ENCODE data around the gene USP6.
A peak's percentile ranks its signal among the peaks of the same experiment; 100 is the strongest.
"Not testable (repeated sequence)": the region's sequence is repeated elsewhere in the genome, so short reads cannot be mapped to it uniquely, and the experiment has no call there.

USP6 gene

DNA sequence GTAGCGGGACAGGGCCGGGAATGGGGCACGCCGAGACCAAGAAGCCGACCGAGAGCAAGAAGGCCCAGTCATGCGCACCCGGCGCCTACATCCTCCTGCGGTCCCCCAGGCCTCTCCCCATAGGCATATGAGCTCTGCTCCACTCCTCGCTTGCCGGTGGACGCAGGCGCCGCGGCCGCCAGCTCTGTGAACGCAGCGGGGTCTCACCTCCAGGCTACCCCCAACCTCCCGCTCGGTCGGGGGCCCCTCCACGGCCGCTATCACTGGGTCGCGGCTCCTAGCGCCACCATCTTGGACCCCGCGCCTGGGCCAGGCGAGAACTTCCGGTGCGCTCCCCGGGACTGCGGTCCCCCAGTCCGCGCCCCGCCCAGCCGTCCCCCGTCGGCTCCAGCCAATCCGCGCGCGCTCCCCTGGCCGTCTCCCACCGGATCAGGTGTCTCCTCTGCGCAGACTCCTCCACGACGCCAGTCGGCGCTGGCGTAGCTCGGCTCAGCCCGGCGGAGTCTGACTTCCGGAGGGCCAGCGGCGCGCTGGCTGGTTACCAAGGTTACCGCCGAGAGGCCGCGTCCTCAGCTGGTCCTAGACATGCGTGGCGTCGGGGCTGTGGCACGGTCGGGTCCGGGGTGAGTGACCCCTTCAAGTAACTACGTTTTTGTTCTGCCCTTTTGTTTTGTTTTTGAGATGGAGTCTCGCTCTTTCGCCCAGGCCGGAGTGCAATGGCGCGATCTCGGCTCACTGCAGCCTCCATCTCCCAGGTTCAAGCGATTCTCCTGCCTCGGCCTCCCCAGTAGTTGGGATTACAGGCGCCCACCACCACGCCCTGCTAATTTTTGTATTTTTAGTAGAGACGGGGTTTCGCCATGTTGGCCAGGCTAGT lies 75.9 kb downstream of the USP6 start, which contains the start of gene ZNF594:
Gene ZNF594, minus strand, starts transcription at position 328 of the 877 bp plus-strand sequence. CDS start 7,612 bp downstream, outside the sequence.
- peak; percentile 96 for DNase-seq (ENCODE audit: low read depth)

DNA sequence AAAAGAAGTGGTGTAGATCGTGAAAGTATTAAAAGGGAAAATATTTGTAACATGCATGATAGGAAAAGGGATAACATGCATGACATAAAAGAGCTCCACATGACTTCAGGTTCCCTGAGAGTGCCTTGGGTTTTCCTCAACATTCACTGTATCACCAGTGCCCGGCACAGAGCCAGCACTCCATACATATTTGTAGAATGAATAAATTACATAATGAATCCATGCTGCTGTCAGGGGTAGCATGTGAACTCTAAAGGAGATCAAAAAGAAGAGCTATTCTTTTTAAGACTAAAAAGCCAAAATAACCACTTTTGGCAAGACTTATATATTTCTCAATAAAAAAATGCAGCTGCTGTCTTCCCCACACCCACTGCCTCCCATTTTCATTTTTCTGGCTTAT lies 78.5 kb downstream of the USP6 start:
- peak; percentile 34 for DNase-seq (ENCODE audit: low read depth)

DNA sequence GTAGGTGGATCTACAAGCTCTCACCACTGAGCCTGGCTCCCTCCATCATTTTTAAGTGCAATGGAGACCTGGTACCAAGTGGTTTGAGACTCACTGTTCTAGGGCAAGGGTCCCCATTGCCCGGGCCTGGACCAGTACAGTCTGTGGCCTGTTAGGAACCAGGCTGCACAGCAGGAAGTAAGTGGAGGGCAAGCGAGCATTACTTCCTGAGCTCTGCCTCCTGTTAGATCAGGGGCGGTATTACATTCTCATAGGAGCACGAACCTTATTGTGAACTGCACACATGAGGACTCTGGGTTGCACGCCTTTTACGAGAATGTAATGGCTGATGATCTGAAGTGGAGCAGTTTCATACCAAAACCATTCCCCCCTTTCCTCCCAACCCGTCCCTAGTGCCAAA lies 82.6 kb downstream of the USP6 start:
- no peak for DNase-seq (ENCODE audit: low read depth)

DNA sequence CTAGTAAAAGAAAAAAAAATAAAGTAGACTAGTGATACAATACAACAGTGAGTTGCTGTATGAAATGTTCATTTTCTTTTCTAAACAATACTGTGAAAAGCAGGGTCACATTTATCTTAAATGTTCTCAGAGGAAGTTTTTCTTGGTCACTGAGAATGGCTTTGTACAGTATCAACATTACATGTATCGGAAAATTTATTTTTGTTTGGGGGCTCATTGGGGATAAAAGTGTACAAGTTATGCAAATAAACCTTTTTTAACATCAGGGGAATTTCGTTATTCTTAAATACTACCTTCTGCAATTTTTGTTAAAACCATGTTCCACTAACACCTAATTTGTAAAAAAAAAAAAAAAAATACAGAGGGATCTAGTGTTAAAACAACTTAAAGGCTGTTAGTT lies 84.5 kb downstream of the USP6 start:
- no peak for DNase-seq (ENCODE audit: low read depth)

DNA sequence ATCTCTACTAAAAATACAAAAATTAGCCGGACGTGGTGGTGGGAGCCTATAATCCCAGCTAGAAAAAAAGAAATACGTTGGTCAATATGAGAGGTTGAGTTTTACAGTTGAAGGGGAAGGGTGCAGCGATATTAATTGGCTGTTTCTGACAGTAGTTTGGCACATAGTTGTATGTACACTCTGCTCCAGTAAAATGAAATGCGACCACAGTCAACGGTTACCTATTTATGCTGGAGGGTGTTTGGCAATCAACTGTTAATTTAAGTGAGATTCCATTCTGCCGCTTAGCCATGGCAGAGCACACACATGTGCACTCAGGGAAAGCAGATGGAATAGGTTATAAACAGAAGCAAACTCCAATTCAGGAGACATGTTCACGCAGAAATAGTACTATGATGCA lies 85.2 kb downstream of the USP6 start:
- DNase-seq (ENCODE audit: low read depth), result no peak

DNA sequence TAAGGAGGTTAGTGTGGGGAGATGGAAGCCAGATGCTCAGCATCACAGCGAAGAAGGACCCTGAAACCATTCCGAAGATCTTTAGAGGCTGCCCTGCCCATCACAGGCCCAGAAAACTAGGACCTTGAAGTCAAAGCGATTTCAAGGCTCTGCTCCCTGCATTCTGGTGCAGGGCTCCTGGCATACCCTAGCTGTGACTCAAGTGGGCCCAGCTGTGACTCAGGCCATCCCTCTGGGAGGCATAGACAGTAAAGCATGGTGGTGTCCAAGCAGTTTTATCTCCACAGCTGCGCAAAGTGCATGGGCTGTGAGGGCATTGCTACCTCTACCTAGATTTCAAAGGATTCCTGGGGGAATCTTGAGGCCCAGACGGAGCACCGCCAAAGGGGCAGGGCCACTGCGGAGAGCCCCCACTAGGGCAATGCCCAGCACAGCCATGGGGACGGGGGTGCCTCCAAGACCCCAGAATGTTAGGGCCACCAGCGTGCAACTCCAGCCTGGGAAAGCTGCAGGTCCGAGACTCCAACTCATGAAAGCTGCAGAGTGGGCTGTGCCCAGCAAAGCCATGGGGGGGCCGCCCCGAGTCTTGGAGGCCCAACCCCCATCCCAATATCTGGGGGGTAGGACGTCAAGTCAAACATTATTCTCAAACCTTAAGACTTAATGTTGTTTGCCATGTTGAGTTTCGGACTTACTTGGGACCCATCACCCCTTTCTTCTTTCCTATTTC lies 87.5 kb downstream of the USP6 start:
- DNase-seq (ENCODE audit: low read depth), result peak; percentile 65

DNA sequence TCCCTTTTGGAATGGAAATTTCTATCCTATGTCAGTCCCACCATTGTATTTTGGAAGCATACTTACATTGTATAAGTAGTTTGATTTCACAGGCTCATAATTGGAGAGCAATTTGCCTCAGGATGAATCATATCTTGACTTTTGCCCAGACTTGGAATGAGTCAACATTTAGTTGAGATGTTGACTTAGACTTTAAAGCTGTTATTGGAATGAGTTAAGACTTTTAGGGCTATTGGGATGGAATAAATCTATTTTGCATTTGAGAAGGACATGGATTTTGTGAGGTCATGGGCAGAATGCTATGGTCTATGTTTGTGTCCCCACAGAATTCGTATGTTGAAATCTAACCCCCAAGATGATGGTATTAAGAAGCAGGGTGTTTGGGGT lies 88.1 kb downstream of the USP6 start:
- DNase-seq (ENCODE audit: low read depth), result peak; percentile 74

DNA sequence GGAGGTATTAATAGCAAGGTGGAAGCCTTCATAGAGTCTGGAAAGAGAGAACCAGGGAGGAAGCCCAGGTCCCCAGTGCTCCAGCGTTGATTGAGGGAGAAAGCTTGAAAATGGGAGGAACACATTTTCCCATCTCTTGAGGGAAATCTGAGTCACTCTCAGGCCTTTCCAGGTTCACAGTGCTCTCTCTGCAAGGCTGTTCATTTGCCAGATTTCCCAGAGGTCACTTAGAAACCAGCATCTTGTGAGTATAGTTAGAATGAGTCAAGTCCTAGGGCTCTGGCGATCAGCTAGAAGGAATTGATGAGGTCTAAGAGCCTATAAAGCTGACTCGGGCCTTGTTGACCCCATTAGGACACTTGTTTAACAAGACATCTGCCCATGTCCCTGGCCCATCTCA lies 93.6 kb downstream of the USP6 start:
- peak; percentile 36 for DNase-seq (ENCODE audit: low read depth)

DNA sequence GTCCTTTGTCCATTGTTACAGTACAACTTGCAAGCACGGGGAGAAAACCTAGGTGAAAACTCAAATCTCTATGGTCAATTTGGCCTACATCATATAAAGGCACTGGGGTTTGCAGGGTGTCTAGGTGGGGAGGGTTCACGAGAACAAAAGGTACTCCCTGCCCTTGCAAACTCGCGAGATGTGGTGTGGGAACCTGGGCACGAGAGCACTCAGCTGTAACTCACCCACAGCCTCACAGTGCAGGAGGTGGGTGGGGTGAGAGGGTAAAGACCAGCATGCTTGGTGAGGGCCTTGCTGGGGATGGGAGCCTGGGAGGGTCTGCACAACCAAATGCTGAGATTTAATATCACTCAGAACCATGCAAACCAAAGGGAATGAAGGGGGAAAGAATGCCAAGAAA lies 94.3 kb downstream of the USP6 start:
- no peak for DNase-seq (ENCODE audit: low read depth)

DNA sequence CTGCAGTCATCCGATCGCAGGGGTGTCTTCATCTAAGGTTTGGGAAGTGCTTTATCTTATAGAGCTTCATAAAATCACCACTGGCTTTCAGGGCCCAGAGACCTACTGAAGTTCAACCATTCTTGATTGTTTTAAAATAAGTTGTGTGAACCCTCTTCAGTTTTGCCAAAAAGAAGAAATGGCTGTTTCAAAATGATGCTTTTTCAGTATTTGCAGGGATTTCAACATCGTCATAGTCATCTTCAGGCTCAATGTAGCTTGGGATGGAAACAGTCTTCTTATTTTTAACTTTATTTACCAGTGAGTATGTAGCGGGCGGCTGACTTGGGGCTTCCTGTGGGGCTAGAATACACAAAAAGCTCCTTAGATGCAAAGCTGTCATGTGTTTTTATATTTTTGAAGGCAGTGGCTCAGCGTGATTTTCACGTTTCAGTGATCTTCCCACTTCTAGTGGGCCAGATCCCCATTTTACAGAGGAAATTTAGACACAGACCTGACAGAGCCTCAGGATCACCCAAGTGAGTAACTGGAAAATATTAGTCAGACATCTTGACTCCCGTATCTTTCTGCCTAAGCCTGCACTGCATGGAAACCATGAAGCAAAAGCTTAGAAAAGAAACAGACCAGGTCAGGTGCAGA lies 94.9 kb downstream of the USP6 start:
- no peak for DNase-seq (ENCODE audit: low read depth)

DNA sequence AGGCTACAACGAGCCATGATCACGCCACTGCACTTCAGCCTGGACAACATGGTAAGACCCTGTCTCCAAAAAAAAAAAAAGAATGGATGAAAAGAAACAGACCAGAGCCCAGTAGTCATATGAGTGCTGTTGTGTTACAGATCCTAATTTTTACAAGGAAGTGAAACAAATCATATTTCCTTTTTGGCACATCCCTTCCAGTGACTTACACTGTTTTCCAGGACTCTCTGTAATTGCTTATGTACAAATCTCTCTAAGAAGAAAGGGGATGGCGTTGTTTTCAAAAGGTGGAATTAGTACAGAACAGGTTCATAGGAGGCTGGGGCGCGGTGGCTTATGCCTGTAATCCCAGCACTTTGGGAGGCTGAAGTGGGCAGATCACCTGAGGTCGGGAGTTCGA lies 95.6 kb downstream of the USP6 start:
- no peak for DNase-seq (ENCODE audit: low read depth)

DNA sequence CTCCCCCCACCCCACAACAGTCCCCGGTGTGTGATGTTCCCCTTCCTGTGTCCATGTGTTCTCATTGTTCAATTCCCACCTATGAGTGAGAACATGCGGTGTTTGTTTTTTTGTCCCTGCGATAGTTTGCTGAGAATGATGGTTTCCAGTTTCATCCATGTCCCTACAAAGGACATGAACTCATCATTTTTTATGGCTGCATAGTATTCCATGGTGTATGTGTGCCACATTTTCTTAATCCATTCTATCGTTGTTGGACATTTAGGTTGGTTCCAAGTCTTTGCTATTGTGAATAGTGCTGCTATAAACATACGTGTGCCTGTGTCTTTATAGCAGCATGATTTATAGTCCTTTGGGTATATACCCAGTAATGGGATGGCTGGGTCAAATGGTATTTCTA lies 101.7 kb downstream of the USP6 start:
- not testable (repeated sequence) for DNase-seq (ENCODE audit: low read depth)

DNA sequence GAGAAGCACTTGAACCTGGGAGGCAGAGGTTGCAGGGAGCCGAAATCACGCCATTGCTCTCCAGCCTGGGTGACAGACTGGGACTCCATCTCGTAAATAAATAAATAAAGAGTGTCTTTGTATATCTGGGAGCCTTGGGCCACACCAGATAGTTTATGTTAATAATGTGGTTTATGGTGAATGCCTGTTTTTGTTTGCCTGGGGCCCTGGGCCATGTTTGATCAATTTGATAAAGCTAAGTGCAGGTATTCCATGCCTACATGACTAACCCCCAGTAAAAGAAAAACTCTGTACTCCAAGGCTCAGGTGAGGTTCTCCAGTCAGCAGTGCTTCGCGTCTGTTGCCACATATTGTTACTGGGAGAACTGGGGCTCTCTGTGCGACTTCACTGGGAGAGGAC lies 103.7 kb downstream of the USP6 start:
- DNase-seq (ENCODE audit: low read depth), result no peak

DNA sequence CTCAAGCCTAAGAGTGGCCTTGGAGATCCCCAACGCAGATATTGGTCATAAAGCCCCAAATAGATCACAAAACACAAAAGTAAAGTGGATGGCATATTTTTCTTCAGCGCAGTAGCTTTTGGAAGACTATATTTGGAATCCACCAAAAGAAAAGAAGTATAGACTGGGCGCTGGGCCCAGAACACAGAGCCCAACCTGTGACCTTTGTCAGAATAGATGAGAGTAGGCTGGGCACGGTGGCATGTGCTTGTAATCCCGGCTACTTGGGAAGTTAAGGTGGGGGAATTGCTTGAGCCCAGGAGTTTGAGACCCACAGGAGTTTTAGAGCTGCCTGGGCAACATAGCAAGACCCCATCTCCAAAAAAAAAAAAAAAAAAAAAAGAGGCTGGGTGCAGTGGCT lies 104.2 kb downstream of the USP6 start:
- no peak for DNase-seq (ENCODE audit: low read depth)

DNA sequence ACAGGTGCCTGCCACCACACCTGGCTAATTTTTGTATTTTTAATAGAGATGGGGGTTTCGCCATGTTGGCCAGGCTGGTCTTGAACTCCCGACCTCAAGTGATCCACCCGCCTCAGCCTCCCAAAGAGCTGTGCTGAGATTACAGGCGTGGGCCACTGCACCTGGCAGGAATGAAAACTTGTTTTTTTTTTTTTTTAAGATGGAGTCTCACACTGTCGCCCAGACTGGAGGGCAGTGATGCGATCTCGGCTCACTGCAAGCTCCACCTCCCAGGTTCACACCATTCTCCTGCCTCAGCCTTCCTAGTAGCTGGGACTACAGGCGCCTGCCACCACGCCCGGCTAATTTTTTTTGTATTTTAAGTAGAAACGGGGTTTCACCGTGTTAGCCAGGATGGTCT lies 106.1 kb downstream of the USP6 start:
- DNase-seq (ENCODE audit: low read depth), result not testable (repeated sequence)

All from ELR (cell line).